ENCODE results near the gene CYP19A1. TPM values are rescaled to one million over a fixed set of nuclear protein-coding genes. Genes with fewer than 3 reads are reported as not detected.

CYP19A1 gene
- total and polyA plus RNA-seq, 2 of the 8 experiments (the other 6 are each of a cell fraction or from before 2014, with no cell fraction given), result not detected

DNA sequence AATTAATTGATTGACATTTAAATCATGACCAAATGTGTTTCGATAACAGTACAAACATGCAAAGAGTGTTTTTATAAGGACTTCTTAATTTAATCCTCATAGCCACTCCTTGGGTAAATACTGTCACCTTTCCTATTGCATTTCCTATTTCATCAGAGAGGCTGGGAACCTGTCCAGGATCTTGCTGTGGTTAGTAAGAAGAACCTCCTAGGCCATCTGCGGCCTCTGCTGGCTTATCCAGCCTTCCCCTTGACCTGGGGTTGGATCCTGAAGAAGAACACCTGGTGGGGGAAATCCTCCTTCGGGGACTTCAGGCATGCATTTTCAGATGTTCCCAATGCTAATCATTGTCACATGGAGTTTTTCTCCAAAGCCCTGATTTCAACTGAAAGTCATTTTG, 28.5 kb upstream of the CYP19A1 start:
- no peak overlapping the region for H3K27ac ChIP-seq (ENCODE audit: low read depth, low read length)
- CTCF ChIA-PET (ENCODE audit: partially characterized antibody), result interaction anchor here (7.6 kb wide), 1 partner anchor 15 kb away, joined by 42 read pairs; no protein-coding TSS in a partner anchor
- no peak overlapping the region for H3K9ac ChIP-seq (replicated peaks in 1 of 4; ENCODE audit: extremely low read depth in 1 of 4, low read depth in 3 of 4, low read length in 3 of 4)
- no peak overlapping the region for H4K91ac ChIP-seq (replicated peaks; ENCODE audit: insufficient read length, low read length)
- H4K5ac ChIP-seq (ENCODE audit: insufficient read length, low read depth, low read length), result no peak overlapping the region
- no peak overlapping the region for H2BK15ac ChIP-seq (ENCODE audit: low read length)
- no peak overlapping the region for H2AFZ ChIP-seq (ENCODE audit: low read length)
- H2AK5ac ChIP-seq (ENCODE audit: low read depth, low read length), result no peak overlapping the region
- peak overlapping the region; percentile 14; the same call in 1 of the 2 replicates for H4K8ac ChIP-seq (ENCODE audit: extremely low read depth, insufficient read depth, low read length)
- FAIRE-seq (no peak), DNase-seq (ENCODE audit: low read depth in 1 of 2, low spot score in 2 of 2) (no peak)
- H4K20me1 ChIP-seq (replicated peaks in 1 of 2; ENCODE audit: control insufficient read depth in 1 of 2, insufficient read depth in 2 of 2, low read length in 2 of 2), result no peaks in the 10 kb centered on the region
- H3K4me2 ChIP-seq (ENCODE audit: insufficient read depth in 1 of 2, low read depth in 2 of 2, low read length in 2 of 2), result no peak overlapping the region
- H3K56ac ChIP-seq (replicated peaks; ENCODE audit: insufficient read length, low read depth, low read length), result no peak overlapping the region
- H3K18ac ChIP-seq (ENCODE audit: extremely low read depth, low read length), result no peak overlapping the region
- H3K79me2 ChIP-seq (ENCODE audit: control insufficient read depth in 1 of 2, insufficient read depth in 2 of 2, low read length in 2 of 2), result no peaks in the 10 kb centered on the region
- H3K27me3 ChIP-seq (replicated peaks in 1 of 4; ENCODE audit: control insufficient read depth in 3 of 4, extremely low read depth in 1 of 4, insufficient read depth in 3 of 4, low read length in 3 of 4), result no peaks in the 10 kb centered on the region; a peak in 1 of 7 replicates
- no peak overlapping the region for H3K4me3 ChIP-seq (ENCODE audit: extremely low read depth in 1 of 4, insufficient read depth in 2 of 4, low read depth in 3 of 4, low read length in 4 of 4)
- H3K4ac ChIP-seq (replicated peaks; ENCODE audit: insufficient read length, low read depth, low read length), result no peak overlapping the region
- POLR2A ChIA-PET (ENCODE audit: partially characterized antibody), result no interaction called here
- no peaks in the 10 kb centered on the region for H3K36me3 ChIP-seq (ENCODE audit: control insufficient read depth in 2 of 4, insufficient read depth in 4 of 4, low read length in 3 of 4)
- no peak overlapping the region for H2BK12ac ChIP-seq (ENCODE audit: low read depth, low read length)
- H3K23ac ChIP-seq (ENCODE audit: insufficient read length), result no peak overlapping the region
- H2BK120ac ChIP-seq (replicated peaks; ENCODE audit: low read depth, low read length), result no peak overlapping the region
- H3K14ac ChIP-seq (ENCODE audit: insufficient read length), result no peak overlapping the region
- 94% methylated on average over 3 of the region's 3 CpGs; no CpG with 5 or more reads in 1 of the 2 experiments for WGBS, 2 experiments (ENCODE audit: extremely low coverage in 1 of 2, insufficient coverage in 1 of 2, insufficient read length in 1 of 2, insufficient replicate concordance in 2 of 2, low coverage in 1 of 2, low lambda C conversion rate in 2 of 2, missing lambda C conversion rate in 1 of 2)
- peaks cover 0 to 2% (median 0%) of the 10 kb centered on the region in 4 experiments; a peak in 1 of 7 replicates for H3K4me1 ChIP-seq (replicated peaks in 1 of 4; ENCODE audit: control insufficient read depth in 3 of 4, insufficient read depth in 4 of 4, low read length in 3 of 4)
- H3K79me1 ChIP-seq (ENCODE audit: low read depth, low read length), result no peaks in the 10 kb centered on the region
- H3K23me2 ChIP-seq (ENCODE audit: low read depth, low read length), result no peaks in the 10 kb centered on the region
- H2BK5ac ChIP-seq (ENCODE audit: low read depth, low read length), result no peak overlapping the region
- H3K9me3 ChIP-seq (ENCODE audit: insufficient read depth in 2 of 2, low read depth in 1 of 2, low read length in 1 of 2), result no peaks in the 10 kb centered on the region
- no peak overlapping the region for H2BK20ac ChIP-seq (ENCODE audit: low read length)
- TF ChIP-seq, protein P1, sequence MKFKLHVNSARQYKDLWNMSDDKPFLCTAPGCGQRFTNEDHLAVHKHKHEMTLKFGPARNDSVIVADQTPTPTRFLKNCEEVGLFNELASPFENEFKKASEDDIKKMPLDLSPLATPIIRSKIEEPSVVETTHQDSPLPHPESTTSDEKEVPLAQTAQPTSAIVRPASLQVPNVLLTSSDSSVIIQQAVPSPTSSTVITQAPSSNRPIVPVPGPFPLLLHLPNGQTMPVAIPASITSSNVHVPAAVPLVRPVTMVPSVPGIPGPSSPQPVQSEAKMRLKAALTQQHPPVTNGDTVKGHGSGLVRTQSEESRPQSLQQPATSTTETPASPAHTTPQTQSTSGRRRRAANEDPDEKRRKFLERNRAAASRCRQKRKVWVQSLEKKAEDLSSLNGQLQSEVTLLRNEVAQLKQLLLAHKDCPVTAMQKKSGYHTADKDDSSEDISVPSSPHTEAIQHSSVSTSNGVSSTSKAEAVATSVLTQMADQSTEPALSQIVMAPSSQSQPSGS (IDR thresholded peaks at IDR 0.05; ENCODE audit: low read length), result no peak
